ENCODE data around the gene CD109. TPM values are rescaled to one million over a fixed set of nuclear protein-coding genes. Genes with fewer than 3 reads are reported as not detected.

The CD109 gene
- total and polyA plus RNA-seq, 10 of the 15 experiments (the other 5 are each of a cell fraction or from before 2014, with no cell fraction given): 0.27 to 4.4 (median 2.1) TPM

GRCh38 chr6:73826571-73826970 lies 130.6 kb downstream of the CD109 start (continued):
- TF ChIP-seq SKIL (IDR thresholded peaks at IDR 0.05; ENCODE audit: low read depth, poor library complexity, severe bottlenecking) (no peak), MYC (IDR thresholded peaks at IDR 0.05; ENCODE audit: insufficient read depth, insufficient read length, insufficient replicate concordance, low read length, severe bottlenecking) (no peak)

DNA sequence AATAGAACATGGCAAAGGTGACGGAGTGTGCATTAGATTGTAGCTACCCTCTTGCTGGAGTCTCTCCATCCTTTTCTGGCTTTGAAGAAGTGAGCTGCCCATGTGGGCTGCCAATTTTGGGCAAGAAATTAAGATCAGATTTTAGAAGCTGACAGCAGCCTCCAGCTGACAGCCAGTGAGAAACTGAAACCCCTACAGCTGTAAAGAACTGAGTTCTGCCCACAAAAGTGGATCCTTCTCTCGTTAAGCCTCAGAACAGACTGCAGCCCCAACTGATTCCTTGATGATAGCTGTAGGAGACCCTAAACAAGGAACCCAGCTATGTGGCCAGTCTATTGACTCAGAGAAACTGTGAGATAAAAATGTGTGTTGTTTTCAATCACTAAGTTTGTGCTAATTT lies 134.1 kb downstream of the CD109 start:
- H3K27me3 ChIP-seq (replicated peaks in 1 of 2; ENCODE audit: control insufficient read depth in 2 of 2, insufficient read depth in 2 of 2, low read length in 1 of 2): no peaks in the 10 kb centered on the region
- CTCF ChIA-PET: no interaction called here
- no peak overlapping the region for H2AFZ ChIP-seq (ENCODE audit: control insufficient read depth, low read depth, low read length)
- RAD21 ChIA-PET (ENCODE audit: unreplicated experiment): interaction anchor here (0.6 kb wide), 1 partner anchor 858 kb away, joined by 3 read pairs; no protein-coding TSS in a partner anchor
- SMC1A ChIA-PET (ENCODE audit: uncharacterized antibody, unreplicated experiment): no interaction called here
- no peaks in the 10 kb centered on the region for H3K4me1 ChIP-seq (ENCODE audit: control insufficient read depth, insufficient read depth, low read length)
- H3K4me3 ChIP-seq: no peak overlapping the region
- POLR2A ChIA-PET: no interaction called here
- no peak for DNase-seq (ENCODE audit: low read depth, low spot score)
- 8% methylated on average over 2 of the region's 2 CpGs for WGBS (ENCODE audit: insufficient coverage, insufficient replicate concordance, low lambda C conversion rate, missing lambda C conversion rate)
- no peak overlapping the region for H3K4me2 ChIP-seq (ENCODE audit: control insufficient read depth, insufficient read depth)
- H3K79me2 ChIP-seq (ENCODE audit: control insufficient read depth, insufficient read depth, low read length): no peaks in the 10 kb centered on the region
- no peak for TF ChIP-seq POLR2AphosphoS5 (IDR thresholded peaks at IDR 0.05; ENCODE audit: low read length)
- TF ChIP-seq NFIC (IDR thresholded peaks at IDR 0.05; ENCODE audit: low read depth, low read length): no peak
- TF ChIP-seq, protein P1, sequence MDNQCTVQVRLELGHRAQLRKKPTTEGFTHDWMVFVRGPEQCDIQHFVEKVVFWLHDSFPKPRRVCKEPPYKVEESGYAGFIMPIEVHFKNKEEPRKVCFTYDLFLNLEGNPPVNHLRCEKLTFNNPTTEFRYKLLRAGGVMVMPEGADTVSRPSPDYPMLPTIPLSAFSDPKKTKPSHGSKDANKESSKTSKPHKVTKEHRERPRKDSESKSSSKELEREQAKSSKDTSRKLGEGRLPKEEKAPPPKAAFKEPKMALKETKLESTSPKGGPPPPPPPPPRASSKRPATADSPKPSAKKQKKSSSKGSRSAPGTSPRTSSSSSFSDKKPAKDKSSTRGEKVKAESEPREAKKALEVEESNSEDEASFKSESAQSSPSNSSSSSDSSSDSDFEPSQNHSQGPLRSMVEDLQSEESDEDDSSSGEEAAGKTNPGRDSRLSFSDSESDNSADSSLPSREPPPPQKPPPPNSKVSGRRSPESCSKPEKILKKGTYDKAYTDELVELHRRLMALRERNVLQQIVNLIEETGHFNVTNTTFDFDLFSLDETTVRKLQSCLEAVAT (IDR thresholded peaks at IDR 0.05): no peak
- no peak for TF ChIP-seq NBN (IDR thresholded peaks at IDR 0.05)
- no peak for TF ChIP-seq KLF5 (IDR thresholded peaks at IDR 0.05; ENCODE audit: partially characterized antibody)
- TF ChIP-seq POLR2AphosphoS2 (IDR thresholded peaks at IDR 0.05; ENCODE audit: low read depth, low read length): no peak
- TF ChIP-seq MYC (IDR thresholded peaks at IDR 0.05; ENCODE audit: insufficient read depth, insufficient read length, insufficient replicate concordance, low read length, severe bottlenecking): no peak
- TF ChIP-seq MEF2A (IDR thresholded peaks at IDR 0.05; ENCODE audit: insufficient read depth, low read depth, low read length): no peak
- no peak for TF ChIP-seq TARDBP (IDR thresholded peaks at IDR 0.05; ENCODE audit: borderline replicate concordance)
- intact Hi-C loops (cut with micrococcal nuclease; ENCODE audit: unreplicated experiment) (no loop called here), in situ Hi-C loops (cut with MboI) (no loop called here)
- H3K9me3 ChIP-seq (replicated peaks; ENCODE audit: control insufficient read depth, insufficient read depth, low read length): no peaks in the 10 kb centered on the region
- no peak for FAIRE-seq
- no peak overlapping the region for H3K9ac ChIP-seq (ENCODE audit: control insufficient read depth, insufficient read depth, low read length)
- no peak for ATAC-seq
- no peaks in the 10 kb centered on the region for H3K36me3 ChIP-seq (ENCODE audit: control insufficient read depth in 2 of 2, insufficient read depth in 2 of 2, low read length in 1 of 2)
- BruUV-seq (replicated peaks): no TSS peak
- H4K20me1 ChIP-seq (ENCODE audit: control insufficient read depth, insufficient read depth): no peaks in the 10 kb centered on the region
- H3K27ac ChIP-seq (ENCODE audit: control insufficient read depth, insufficient read depth): no peak overlapping the region
